Mucosa of rectum (tissue), 2 donors: Measurements from ENCODE around the gene IGDCC3.

ENCODE experiments used
- H3K27ac ChIP-seq, 2 donors: one replicate each; pipeline ENCODE4 v1.7.0; 2013; ENCODE audit warnings: inconsistent platforms in 2 of 2, low read depth in 2 of 2, low read length in 2 of 2
- H3K27me3 ChIP-seq, 2 donors: one replicate each; pipeline ENCODE4 v1.7.0; 2013; ENCODE audit warnings: low read length in 2 of 2; ENCODE audit not compliant: control insufficient read depth in 2 of 2, insufficient read depth in 2 of 2
- H3K36me3 ChIP-seq, 2 donors: one replicate each; pipeline ENCODE4 v1.7.0; 2013; ENCODE audit warnings: low read length in 2 of 2; ENCODE audit not compliant: control insufficient read depth in 2 of 2, insufficient read depth in 2 of 2
- H3K4me1 ChIP-seq, 2 donors: one replicate each; pipeline ENCODE4 v1.7.0; 2013; ENCODE audit warnings: low read length in 2 of 2, mild to moderate bottlenecking in 1 of 2; ENCODE audit not compliant: control insufficient read depth in 2 of 2, insufficient read depth in 2 of 2
- H3K4me3 ChIP-seq, 2 donors: one replicate each; pipeline ENCODE4 v1.7.0; 2013; ENCODE audit warnings: low read length in 2 of 2
- H3K9ac ChIP-seq, 2 donors: one replicate each; pipeline ENCODE4 v1.7.0; 2013; ENCODE audit warnings: low read length in 2 of 2, low read depth in 1 of 2, mild to moderate bottlenecking in 1 of 2
- H3K9me3 ChIP-seq, 2 donors: one replicate each; pipeline ENCODE4 v1.7.0; 2013; ENCODE audit warnings: low read length in 2 of 2; ENCODE audit not compliant: control insufficient read depth in 2 of 2
- donor health status: healthy.
- donor health status: Normal muscosa, but diverticular disease.

IGDCC3 gene

GRCh38 chr15:65285291-65286068 lies 92.3 kb downstream of the IGDCC3 start:
- Histone ChIP-seq H3K9ac (peak overlapping the region; percentile 84 to 86), H3K36me3 (no peaks in the 10 kb centered on the region), H3K9me3 (no peaks in the 10 kb centered on the region), H3K27me3 (no peaks in the 10 kb centered on the region), H3K4me1 (peaks cover 14 to 15% of the 10 kb centered on the region in 2 donors), H3K4me3 (peak overlapping the region; percentile 83 to 90), H3K27ac (peak overlapping the region; percentile 85 to 92)

GRCh38 chr15:65278480-65278879 lies 99.3 kb downstream of the IGDCC3 start:
- Histone ChIP-seq H3K4me1 (peaks cover 7 to 8% of the 10 kb centered on the region in 2 donors), H3K27ac (peak overlapping the region; percentile 46 to 60), H3K9me3 (no peaks in the 10 kb centered on the region), H3K4me3 (no peak overlapping the region), H3K27me3 (no peaks in the 10 kb centered on the region), H3K9ac (no peak overlapping the region), H3K36me3 (no peaks in the 10 kb centered on the region)
